Fibroblast of skin of right biceps (primary cell): ENCODE data around the gene TP53BP1.

Source experiments
- DNase-seq: peaks from one replicate; pipeline ENCODE4 v3.0.0-alpha.2; 2013

TP53BP1 gene

DNA sequence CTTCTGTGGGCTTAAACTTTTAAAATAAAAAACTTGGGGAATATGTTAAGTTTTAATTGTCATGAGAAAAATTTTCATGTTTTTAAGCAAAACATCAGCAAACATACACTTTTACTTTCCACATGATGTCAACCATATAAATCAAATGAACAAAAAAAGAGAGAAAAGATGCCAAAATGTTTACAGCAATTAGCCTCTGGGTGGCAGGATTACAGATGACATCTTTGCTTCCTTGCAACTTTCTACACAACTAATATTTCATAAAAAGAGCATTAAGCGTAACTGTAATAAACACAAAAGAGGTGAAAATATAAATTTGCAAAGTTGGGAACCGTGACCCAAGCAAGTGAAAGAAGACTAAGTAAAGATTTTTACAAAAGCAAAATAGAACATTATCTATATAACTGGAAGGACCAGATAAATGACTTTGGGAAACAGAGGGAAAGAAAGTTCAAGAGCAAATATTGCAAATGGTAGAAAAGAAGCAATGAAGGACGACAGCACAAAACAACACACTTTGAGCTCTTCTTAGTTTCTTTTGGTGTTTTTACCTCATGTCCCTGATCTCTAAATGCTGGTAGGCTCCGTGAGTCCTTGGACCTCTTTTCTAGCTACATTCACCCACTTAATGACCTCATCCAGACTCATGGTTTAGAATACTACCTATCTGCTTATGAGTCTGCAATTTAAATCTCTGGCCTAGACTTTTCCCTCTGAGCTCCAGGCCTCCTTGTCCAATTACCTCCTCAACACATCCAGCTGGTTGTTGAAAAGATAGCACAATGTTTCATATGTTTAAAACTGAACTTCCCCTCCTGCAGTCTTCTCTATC lies 9.4 kb downstream of the TP53BP1 start:
- peak; percentile 22 for DNase-seq

DNA sequence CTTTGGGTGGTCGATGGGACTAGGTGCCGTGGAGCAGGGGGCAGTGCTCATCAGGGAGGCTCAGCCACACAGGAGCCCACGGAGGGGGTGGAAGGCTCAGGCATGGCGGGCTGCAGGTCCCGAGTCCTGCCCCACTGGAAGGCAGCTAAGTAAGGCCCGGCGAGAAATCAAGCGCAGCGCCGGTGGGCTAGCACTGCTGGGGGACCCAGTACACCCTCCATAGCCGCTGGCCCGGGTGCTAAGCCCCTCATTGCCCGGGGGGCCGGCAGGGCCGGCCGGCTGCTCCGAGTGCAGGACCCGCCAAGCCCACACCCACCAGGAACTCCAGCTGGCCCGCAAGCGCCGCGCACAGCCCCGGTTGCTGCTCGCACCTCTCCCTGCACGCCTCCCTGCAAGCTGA lies 19.1 kb downstream of the TP53BP1 start:
- no peak for DNase-seq

DNA sequence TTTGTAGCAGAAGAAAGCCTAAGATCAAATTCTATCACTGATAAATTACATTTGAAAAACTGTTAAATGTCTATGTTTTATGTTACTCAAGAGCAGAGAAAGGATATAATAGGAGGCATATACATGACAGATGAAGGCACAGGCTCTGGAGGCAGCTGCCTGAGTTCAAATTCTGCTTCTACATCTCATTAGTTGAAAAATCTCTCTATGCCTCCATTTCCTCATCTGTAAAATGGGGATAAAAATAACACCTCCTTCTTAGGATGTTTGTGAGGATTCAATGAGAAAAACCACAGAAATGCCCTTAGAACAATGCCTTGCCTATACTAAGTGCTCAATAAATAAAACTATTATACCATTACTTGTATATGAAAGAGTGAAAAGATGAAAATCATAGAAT lies 21.0 kb downstream of the TP53BP1 start:
- no peak for DNase-seq

DNA sequence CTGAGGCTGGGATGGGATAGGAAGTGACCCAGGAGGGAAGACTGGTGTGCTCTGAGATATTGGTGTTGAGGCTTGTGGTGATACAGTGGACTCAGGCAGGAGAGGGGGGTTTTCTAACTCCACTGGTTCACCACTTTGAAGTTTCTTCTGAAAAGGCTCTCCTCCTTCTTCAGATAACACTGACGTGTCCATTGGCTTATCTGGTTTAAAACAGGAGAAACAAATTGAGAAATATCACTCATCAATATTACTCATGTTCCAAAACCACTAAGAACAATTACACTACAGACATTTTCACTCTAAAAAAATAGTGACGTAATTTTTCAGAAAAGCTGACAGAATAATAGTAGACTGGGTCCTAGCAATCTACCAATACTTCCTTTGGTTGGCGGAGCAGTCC lies 23.1 kb downstream of the TP53BP1 start:
- peak; percentile 54 for DNase-seq

DNA sequence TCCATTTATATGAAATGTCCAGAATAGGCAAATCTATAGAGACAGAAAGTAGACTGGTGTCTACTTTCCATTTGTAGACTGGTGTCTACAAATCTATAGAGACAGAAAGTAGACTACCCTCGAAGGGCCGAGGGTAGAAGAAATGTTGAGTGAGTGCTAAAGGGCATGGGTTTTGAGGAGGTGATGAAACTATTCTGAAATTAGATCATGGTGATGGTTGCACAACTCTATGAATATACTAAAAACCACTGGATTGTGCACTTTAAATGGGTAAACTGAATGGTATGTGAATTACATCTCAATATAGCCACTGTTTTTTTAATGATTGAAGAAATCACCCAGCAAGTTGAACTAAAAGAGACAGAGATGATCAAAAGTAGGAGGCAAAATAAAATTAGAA lies 27.9 kb downstream of the TP53BP1 start:
- peak; percentile 86 for DNase-seq

DNA sequence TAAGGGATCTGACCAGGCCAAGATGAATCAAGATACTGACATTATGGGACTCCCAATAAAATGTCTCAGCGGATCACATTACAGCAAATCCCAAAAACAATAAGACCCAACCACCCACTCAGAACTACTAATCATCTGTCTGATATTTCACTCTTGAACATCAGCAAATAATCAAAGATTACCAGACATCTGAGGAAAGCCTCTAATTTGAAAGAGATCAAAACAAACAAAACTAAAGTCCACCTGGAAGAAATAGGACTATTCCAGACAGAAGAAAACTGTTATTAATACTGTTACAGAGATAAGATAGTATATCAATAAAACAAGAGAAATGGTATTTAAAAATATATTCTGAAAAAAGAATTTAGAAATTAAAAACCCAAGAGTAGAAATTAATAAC lies 29.0 kb downstream of the TP53BP1 start:
- DNase-seq = no peak

DNA sequence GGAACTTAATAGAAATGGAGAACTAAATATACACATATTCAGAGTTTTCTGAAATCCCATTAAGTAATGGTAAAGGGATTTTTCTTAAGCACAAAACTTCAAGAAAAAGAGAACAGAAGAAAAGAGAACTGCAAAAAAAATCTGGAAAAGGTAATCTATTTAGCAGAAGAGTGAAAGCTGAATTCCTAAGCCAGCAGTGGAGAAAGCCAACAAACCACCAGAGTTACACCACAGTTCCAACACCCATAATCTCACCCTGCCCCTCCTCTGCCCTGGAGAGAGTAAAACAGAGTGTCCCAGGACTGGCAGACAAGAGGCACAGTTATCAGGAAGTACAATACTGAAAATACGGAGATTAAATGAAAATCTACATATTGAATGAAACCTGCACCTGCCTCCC lies 29.4 kb downstream of the TP53BP1 start:
- DNase-seq = peak; percentile 22

DNA sequence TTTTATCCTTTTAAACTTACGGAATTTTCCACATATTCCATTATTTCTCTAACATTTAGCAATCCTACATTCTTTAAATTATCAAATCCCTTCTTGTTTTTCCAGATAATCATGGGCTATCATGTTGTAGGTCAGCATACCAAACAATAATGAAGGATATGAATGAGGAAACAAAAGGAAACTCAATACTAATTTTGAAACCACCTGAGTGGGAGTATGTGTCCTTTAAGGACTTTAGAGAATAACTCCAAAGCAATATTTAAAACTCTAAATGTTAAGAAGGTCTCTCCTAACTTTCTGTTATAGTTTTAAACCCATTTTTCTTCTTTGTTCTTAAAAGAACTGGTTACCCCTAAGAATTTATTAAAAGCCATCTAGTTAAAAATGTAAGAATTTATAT lies 43.0 kb downstream of the TP53BP1 start:
- no peak for DNase-seq

DNA sequence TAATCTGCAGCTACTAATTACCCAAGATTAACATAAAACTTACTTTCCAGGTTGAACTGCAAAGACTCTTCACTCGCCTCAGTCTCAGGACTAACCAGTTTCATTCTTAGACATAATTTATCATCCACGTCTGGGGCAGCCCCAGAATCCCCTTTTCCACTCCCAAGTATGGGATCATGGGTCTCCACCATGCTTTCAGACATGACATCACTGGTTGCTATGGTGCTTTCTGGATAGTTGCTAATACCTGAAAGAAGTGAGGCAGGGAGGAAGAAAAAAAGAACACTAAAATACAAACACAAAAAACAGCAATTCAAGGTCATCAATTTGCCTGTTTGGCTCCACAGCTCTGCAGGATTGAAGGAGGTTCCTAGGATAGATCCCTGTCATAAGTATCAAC lies 46.6 kb downstream of the TP53BP1 start:
- DNase-seq = no peak

DNA sequence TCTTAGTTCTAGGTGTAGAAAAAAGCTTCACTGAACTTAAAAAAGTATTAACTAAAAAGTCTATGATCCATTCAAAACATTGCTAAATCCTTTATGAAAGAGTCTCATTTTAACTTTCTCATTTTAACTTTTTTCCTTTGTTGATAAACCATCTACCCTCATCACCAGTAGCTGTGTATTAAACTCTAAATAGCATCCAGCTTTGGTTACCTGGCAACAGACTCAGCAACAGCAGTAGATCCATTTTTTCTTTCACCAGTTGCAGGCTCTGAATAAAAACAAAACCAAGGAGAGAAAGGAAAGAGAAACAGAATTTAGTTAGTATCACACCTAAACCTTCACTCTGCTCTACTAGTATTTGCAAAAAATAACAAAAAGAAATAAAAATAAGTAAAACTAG lies 51.6 kb downstream of the TP53BP1 start:
- peak; percentile 54 for DNase-seq

DNA sequence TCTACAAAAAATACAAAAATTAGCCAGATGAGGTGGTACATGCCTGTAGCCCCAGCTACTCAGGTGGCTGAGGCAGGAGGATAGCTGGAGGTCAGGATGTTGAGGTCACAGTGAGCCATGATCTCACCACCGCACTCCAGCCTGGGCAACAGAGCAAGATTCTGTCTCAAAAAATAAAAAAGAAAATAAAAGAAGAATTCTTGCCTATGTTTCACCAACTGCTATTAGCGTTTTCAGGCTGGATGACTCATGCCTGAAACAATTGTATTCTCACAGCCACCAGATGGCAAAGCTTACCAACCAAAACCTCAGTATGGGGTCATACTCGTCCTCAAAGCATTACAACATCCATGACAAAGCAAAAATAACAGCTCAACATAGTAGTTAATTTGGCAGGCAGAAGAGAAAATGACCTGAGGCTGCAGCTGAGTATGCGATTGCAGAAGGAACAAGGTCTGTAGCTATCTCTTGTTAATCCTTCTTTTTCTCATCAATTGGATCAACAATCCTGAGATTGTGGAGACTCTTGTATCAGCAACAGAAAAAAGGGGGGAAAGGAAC lies 52.2 kb downstream of the TP53BP1 start:
- peak; percentile 95 for DNase-seq

DNA sequence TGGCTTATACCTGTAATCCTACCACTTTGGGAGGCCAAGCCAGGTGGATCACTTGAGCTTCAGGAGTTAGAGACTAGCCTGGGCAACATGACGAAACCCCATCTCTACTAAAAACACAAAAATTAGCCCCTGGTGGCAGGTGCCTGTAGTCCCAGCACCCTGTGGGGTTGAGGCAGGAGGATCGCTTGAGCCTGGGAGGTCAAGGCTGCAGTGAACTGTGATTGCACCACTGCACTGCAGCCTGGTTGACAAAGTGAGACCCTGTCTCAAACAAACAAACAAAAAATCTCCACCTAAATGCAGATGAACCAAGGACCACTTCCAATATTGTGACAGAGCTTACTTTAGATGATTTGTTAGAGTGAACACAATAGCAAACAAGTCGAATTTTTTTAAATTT lies 53.7 kb downstream of the TP53BP1 start:
- DNase-seq = no peak

DNA sequence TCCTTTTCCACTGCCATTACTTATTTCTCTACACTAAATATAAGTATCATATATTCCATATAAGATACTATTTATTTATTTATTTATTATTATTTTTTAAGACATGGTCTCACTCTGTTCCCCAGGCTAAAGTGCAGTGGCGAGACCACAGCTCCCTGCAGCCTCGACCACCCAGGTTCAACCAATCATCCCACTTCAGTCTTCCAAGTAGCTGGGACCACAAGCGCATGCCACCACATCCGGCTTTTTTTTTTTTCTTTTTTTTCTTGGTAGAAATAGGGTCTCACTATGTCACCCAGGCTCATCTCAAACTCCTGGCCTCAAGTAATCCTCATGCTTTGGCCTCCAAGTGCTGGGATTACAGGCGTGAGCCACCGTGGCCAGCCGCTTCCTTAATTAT lies 56.6 kb downstream of the TP53BP1 start:
- no peak for DNase-seq

DNA sequence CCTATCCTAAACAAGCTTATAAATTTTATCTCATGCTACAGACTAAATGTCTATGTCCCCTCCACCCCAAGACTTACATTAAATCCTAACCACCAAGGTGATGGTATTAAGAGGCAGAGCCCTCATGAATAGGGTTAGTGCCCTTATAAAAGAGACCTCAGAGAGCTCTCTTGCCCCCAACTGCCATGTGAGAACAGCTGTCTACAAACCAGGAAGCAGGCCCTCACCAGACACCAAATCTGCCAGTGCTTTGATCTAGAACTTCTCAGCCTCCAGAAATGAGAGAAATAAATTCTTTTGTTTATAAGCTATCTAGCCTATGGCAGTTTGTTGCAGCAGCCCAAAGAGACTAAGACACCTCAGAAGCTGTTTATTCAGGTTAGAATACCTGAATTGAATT lies 58.5 kb downstream of the TP53BP1 start:
- DNase-seq = no peak

DNA sequence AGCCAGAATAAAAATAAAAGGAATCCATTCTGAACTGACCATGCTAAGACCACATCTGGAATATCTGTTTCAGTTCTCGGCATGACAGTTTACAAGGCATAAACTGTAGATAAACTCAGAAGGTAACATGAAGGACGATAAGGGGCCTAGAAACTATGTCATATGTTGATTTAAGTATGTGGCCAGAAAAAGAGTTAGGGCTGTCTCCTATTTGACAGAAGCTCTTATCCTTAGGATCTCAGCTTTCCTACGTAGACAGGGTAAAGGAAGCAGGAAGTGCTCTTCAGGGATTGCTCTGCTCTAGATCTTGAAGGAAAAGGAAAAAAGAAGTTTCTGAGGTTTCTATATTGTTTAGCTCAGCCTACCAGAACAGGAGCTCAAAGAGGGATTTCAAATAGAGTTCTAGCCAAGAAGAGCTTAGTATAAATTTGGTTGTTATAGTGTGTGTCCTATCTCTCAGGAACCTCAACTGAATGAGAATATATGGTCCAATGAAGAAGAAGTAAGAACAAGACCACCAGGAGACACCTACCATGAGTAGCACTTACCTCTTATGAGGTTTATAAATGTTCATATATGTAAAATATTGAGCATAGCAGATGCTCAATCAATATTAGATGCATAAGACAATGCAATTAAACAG lies 59.2 kb downstream of the TP53BP1 start:
- DNase-seq = no peak

DNA sequence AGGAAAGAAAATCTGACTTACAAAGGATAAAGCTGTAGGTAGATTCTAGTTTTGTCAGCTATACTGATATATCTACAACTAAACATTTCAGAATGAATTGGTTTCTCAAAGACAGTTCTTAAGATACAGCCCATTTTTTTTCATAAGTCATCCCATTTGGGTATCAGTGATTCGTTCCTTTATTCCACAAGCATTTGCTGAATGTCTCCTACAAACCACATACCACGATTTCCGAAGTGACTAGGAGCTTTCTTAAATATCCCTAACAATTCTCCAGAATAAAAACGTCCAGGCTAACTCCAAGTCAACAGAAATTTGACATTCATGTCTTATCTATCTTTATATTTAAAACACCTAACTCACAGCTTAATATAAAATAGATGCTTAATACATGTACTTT lies 59.8 kb downstream of the TP53BP1 start:
- peak; percentile 55 for DNase-seq

DNA sequence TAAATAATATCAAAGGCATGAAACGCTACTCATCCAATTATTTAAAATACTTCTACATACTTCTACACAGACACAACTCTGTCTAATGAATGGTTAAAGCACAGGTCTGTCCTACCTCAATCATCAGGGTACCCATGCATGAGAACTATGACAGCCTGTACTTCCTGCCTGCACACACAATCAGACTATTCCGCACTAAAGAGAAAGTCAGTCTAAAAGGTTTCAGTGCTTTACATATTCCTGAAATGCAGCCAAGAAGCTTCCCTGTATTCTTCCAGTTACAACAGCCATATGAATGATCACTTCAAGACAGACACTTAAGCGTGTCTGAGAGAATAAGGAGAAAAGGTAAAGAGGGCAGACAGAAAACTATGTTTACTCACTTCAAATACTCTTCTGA lies 63.3 kb downstream of the TP53BP1 start:
- no peak for DNase-seq

DNA sequence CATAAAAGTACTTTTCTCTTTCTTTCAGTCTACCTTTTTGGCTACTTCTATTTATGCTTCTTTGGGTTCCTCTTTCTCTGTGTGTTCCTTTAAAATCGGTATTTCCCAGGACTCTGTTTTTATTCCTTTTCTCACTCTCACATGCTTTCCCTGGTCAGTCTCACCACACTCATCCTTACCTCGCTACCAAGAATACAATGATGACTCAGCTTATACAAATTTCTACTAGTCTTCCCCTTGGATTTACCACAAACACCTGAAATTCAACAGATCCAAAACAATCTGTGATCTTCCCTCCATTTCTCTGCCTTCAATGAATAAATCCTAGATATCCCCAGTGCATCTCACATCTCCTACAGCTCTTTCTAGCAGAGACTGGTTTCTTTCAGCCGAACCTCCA lies 69.2 kb downstream of the TP53BP1 start:
- DNase-seq = peak; percentile 22

DNA sequence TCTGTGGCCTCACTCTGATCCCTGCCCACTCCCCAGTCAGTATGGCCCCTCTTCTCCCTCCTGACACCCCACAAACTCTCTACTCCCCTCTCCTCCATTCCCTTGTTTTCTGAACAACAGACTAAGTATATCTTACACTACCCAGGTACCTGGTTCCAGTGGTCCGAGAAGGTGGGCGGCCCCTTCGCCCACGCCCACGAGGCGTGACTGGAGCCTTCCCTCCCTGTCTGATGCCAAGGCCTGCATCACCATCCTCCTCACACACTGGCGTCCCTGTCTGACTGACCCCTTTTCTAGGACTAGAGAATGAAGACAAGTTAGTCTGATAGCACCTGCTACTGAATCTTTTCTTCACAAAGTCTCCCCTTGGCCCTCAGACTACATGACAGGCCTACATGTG lies 72.1 kb downstream of the TP53BP1 start:
- DNase-seq = no peak

DNA sequence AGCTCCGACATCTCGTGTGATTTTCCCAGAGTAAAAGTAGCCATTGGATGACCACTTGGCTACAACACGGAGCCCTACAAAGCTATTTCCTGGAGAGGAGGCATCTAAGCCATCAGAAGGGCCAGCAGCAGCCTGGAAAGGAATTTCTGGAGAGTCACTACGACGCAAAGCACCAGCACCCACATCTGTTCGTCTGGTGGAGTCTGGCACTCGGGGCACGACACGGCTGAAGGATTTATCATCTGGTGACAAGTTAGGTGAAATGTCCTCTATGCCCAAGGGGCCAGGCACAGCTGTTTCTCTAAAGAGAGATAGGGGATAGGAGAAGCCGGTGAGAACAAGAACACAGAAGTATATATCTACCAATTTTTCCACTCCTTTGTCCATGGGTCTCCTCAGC lies 72.5 kb downstream of the TP53BP1 start:
- no peak for DNase-seq

DNA sequence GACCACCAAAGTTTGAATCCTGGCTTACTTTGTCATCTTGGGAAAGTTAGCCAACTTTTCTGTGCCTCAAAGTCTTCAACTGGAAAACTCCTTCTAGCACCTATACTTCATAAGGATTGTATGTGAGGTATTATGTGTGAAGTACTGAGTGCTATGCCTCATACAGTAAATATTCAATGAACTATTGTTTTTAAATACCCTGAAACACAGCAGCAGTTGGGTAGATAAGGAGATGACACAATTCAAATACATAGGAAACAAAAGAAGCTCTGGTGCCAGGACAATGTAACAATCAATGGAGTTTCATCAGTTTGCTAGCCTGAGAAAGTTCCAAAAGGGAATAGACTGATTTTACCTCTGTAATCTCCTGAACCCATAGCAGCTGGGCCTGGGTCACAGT lies 78.8 kb downstream of the TP53BP1 start:
- peak; percentile 4 for DNase-seq

DNA sequence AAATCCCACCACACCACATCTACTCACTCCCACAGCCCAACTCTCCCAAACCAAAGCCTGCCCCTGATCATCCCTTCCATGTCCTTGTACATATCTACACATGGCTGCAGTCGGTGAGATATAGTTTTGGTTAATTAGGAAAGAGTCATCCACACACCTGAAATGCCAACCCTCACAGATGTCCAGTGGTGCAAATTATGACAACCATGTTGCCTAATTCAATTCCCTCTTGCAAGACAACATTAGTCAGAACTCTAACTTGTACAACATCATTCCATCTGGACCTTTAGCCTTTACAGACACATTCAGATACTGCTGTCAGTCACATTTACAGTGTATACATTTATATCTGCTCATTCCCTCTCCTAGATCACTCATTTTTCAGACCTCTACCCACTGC lies 80.9 kb downstream of the TP53BP1 start:
- no peak for DNase-seq

DNA sequence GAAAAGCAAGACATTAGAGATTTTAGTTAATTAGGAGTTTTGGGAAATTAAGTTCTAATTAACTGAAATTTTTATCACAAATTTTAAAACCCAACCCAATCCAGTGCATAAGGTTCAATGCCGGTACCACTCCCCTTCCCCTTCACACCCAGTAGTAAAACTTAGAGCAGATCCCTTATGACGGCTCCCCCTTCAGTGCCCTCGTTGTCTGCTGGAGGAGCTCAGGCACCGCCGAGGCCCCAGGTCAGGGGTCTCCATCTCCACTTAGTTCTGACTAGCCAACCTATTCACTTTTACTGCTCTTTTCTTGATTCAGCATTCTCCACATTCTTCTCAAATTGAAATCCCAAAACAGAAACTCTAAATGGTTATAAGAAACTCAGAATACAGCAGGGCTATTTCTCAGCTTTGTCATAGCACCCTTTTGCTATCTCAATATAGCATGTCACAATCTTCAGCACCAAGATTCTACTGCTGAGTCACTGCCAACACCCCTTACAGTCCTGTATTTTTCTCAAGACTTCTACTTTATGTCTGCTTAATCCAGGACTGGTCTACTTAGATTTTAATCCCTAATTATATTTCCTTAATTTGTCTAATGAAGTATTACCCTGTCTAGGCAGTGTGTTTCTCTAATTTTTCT lies 82.3 kb downstream of the TP53BP1 start:
- DNase-seq = peak; percentile 11

DNA sequence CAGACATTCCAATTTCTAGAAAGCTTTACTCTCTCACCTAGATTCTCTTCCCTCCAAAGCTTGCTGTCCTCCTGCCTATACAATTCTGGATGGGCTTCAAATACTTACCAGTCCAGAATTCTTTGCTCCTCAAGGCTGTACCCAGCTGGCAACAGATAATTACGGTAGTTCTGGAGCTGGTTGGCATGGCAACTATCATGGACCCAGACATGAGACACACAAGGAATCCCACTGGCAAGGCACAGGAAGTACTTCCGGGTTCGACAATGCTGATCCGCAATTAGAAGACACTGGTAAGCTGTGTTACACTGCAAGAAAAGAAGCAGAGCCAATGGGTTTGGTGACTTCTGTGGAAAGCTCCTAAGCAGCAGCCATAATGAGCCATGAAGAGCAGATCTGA lies 84.2 kb downstream of the TP53BP1 start:
- no peak for DNase-seq
